ENCODE results near the gene CLSTN3.
"Not testable (repeated sequence)": the region's sequence is repeated elsewhere in the genome, so short reads cannot be mapped to it uniquely, and the experiment has no call there.

Gene CLSTN3

DNA sequence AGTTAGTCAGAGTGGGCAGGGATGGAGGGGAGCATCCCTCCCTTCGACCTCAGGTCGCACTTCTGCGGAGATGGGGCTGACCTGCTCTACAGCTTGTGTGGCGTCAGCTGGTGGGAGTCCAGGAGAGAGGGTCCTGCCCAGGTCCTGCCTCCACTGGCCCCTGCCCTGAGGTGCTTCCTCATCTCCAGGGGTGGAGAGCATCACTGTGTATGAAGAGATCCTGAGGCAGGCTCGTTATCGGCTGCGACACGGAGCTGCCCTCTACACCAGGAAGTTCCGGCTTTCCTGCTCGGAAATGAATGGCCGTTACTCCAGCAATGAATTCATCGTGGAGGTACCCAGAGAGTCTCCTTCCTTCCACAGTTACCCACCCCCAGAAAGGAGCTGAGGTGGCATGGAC is 20.2 kb downstream of the CLSTN3 start:
- no peak for DNase-seq (ENCODE audit: low read depth, low spot score)

DNA sequence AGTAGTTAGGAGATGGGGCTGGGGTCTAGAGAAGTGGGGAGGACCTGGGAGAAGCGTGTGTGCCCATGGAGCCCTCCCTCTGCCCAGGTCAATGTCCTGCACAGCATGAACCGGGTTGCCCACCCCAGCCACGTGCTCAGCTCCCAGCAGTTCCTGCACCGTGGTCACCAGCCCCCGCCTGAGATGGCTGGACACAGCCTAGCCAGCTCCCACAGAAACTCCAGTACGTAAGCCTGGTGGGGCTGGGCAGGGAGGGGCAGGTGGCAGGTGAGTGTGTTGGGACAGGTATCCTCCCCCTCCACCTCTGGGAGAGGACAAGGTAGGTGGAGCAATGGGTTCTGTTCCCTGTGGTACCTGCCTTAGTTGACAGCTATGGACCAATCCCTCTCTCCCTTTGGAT is 20.7 kb downstream of the CLSTN3 start:
- no peak for DNase-seq (ENCODE audit: low read depth, low spot score)

DNA sequence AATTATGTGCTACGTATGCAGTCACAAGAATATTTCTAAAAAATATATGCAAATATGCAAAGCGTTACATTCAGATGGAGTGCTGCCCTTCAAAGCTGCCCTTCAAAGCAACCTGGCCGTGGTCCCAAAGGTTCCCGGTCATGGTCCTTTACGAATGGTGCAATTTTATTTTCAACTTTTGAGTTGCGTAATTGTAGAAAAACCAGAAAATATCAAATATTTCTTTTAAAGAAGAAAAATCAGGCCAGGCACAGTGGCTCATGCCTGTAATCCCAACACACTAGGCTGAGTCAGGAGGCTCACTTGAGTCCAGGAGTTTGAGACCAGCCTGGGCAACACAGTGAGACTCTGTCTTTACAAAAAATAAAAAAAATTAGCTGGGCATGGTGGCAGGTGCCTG is 21.4 kb downstream of the CLSTN3 start:
- DNase-seq (ENCODE audit: low read depth, low spot score) = no peak

DNA sequence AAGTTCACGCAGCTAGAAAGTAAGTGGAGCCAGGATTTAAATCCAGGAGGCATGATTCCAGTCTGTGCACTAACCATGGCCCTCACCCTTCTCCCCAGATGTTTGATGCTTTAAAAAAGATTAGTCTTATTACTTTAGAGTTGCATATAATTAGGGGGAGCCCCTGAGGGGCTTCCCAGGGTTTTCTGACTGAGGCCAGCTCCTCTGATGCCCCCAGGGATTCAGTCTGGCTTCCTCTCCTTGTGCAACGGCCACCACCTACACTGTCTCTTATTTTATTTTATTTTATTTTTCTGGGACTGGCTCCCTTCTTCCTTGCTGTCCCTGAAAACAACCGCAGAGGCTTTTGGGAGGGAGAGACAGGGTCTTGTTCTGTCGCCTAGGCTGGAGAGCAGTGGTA is 22.6 kb downstream of the CLSTN3 start:
- DNase-seq (ENCODE audit: low read depth, low spot score) = no peak

DNA sequence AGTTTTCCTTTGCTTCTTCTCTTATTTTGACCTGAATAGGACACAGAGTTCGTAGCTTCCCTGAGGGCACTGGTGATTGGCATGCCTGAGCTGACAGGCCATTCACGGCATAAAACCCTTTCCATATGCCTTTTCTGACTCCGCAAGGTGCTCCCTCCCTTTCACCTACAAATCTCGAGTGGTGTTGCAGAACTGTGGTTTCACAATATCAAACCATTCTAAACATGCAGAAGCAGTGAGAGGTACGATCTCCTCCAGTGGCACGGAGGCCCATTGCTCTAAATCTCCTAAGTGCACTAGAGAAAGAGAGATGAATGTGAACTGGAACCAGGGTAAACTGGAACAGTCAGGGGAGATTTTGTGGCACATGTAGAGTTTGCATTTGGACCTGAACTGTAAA is 23.9 kb downstream of the CLSTN3 start:
- DNase-seq (ENCODE audit: low read depth, low spot score) = no peak

DNA sequence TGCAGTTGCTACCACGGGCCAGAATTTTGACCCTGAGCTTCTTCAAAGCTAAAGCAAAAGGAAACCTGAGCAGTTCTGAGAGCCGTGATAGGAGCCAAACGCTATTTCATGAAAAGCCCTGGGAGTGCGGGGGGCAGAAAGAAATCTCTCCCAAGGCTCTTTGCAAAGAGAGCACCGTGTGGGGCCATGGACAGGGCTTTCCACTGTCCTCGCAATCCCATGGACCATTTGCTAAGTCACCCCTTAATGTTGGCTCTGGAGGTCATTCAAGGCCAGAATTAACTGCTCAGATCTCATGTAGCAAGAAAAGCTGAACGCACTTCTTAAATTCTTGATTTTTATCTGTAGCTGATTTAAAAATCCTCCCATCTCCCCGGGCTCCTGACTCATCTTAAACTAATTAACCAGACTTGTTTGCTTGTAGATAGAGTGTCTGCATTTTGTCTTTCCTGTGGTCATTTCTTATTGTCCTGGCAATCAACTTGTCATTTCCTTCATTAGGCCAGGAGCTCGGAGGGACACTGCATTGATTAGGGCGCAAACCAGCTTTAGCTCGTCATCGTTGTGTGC is 24.8 kb downstream of the CLSTN3 start:
- DNase-seq (ENCODE audit: low read depth, low spot score) = no peak

DNA sequence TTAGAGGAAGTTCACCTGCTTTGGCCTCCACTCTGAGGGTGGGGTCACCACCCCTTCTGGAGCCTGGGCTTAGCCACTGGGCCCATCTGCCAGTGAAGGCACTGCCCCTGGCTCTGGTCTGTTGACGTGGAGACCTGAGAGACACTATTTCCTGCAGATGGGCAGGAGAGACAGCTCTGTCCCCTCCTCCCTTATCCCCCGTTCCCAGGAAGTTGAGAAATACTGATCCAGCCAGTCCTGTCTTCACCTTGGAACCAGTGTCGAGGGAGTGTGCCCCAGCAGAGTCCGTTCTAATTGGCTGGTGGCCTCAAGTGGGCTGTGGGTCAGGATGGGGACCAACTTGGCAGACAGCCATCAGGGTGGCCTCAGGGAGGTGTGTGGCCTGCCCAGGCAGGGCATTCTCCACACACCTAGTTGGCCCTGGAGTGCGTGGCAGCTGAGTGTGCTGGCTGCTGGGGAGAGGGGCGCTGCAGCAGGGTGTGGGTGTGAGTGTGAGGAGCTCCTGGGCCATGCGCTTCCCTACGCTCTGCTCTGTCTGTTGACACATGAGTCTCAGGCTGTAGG is 25.4 kb downstream of the CLSTN3 start:
- no peak for DNase-seq (ENCODE audit: low read depth, low spot score)

DNA sequence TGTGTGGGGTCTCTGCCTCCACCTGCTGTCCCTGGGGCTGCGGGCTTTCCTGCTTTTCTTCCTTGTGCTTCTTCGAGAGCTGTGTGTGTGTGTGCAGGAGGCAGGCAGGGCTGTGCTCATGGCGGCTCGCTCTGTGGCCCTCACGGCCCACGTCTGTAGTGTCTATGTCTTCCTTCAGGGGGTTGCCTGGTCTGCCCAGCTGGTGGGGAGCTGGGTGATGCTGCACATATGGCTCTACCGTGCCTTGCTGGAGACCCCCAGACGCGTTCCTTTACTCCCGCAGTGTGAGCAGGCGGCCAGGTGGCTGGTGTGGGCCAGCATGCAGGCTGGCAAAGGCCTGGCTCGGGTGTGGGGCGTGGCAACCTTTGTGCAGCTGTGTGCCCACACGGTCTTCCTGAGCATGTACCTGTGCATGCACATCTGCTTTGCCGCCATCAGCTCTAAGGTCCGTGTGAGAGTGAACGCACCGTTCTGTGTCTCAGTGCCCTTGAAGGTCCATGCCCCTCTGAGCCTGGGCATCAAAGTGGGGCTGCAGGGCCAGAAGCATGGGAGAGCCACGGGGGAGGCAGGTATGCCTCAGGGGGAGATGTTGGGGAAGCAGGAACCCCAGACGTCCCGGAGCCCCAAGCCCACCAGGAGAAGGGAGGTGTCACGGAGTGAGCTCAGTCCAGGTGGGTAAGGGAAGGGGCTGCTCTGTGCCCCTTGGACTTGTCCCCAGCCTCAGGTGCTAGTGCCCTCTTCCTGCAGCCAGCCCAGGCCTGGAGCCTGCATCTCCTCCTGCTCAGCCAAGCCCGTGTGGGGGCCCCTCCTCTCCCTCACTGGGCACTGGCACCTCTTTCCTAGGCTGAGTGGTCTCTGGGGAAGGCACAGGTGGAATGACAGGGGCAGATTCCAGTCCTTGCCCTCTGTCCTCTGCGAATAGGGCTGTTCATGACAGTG is 26.4 kb downstream of the CLSTN3 start:
- DNase-seq (ENCODE audit: low read depth, low spot score) = no peak

DNA sequence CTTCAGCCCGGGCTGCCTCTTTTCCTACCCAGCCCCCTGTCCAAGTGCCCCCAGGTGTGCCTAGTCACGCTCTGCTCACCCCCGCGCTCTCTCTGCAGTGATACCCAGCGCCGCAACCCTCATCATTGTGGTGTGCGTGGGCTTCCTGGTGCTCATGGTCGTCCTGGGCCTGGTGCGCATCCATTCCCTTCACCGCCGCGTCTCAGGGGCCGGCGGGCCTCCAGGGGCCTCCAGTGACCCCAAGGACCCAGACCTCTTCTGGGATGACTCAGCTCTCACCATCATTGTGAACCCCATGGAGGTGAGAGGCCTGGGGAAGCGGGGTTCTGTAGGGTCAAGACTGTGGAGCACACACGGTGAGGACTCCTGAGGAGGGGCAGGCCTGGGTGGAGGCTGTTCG is 27.2 kb downstream of the CLSTN3 start:
- DNase-seq (ENCODE audit: low read depth, low spot score) = no peak

DNA sequence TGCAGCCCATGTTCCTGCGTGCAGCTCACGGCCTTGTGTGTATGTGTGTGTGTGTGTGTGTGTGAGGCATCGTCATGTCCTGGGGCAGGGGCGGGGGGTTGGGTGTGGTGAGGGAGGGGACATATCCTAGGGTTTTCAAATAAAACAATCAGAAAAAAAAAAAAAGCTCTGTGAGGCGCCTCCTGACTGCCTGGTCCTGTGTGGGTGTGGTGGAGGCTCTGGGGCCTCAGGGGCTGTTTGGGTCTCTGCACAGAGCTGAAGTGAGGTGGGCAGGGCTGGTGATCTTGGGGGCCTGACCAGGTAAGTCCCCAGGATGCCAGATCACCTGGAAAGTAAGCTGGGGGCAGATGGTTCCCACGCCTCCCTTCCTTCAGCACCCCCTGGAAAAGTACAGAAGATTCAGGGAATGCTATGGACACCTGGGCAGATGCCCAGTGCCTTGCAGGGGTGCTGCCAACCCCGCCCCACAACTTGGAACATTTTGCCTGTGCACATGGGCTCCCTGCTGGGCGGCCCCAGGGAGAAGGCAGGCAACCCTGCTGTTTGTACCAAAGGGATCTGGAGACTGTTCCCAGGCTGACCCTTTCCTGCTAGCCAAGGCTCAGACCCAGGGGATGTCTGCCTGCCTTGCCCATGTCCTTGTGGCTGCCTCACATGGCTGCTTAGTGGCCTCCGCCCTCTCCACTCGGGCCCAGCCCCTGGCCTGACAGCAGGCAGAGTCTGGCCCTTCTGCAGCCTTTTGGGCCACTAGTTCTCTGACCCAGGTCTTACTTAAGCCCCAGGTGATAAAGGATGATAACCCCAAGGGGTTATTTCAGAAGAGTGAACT is 28.8 kb downstream of the CLSTN3 start:
- DNase-seq (ENCODE audit: low read depth, low spot score) = no peak

DNA sequence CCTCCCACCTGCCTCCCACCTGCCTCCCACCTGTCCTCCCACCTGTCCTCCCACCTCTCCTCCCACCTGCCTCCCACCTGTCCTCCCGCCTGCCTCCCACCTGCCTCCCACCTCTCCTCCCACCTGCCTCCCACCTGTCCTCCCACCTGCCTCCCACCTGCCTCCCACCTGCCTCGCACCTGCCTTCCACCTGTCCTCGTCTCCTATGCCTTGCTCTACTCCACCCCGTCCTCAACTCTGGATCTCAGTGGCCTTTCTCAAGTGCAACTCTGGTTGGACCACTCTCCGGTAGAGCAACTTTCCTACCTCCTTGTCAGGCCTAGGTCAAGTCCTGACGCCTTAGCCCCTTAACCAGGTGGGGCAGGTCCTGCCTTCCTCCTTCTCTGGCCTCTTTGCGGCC is 30.0 kb downstream of the CLSTN3 start:
- DNase-seq (ENCODE audit: low read depth, low spot score) = no peak

DNA sequence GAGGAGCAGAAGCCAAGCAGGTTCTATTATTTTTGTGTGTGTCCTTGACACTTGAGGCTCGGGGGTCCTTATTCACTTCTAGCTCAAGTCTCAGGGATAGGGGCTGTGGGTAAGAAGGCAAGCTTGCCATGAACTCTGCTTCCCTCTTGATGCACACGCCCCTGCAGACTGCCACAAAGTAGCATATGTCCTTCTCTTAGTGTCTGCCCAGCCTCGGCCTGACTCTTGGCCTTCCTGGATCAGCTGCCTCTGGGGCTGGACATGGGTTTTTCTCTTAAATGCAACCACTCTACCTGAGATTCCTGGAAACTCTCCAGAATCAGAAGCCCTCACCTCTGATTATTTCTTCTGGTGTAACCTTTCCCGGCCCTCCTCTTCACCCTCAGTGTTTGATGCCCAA is 31.2 kb downstream of the CLSTN3 start:
- no peak for DNase-seq (ENCODE audit: low read depth, low spot score)

DNA sequence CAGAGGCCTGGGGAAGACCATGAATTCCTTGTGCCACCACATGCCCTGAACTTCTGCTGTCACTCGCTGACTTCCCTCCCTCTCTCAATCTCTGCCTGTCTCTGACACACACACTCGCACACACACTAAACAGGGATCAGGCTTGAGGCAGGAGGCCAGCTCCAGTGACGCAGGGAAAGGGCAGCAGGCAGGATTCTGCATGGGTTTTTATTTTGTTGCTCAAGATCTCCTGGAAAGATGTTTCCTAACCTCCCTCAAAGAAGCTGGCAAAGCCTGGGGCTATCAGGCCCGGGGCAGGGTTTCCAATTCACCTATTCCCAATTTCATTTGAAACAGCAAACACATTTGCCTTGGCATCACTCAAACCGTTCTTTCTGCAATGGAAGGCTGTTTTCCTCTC is 31.6 kb downstream of the CLSTN3 start:
- no peak for DNase-seq (ENCODE audit: low read depth, low spot score)

DNA sequence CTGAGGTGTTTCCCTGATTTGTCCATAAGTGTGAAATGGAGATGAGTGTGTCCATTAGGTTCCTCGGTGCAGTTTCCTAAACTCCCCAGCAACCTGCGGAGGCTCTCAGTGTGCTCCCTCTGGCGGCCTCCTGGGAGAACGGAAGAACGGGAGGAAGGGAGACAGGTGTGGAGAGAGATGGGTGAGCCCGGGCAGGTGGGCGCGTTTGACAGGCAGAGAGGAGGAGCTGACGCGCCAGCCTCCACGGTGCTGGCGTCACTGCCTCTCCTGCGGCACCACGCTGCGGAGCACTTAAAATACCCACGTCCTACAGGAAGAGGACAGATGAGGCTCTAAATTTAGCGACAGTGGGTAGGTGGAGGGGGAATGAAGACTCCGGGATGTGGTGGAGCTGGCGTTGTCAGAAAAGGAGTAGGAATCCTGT is 32.5 kb downstream of the CLSTN3 start:
- DNase-seq (ENCODE audit: low read depth, low spot score) = no peak

DNA sequence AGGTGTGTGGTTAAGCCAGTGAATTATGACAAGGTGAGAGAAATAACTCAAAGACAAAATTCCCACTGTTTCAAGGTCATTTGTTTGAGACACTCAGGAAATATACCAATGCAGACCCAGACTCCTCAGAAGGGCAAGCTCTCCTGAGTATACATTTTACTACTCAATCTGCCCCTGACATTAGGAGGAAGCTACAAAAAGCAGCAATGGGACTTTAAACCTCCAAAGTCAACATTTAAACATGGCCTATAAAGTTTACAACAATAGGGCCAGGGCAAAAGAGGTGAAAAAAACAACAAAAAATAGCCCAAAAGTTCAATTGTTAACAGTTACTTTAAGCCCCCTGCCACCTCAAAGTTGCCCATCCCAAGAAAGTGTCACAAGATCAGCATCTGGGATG is 39.8 kb downstream of the CLSTN3 start:
- DNase-seq (ENCODE audit: low read depth, low spot score) = no peak

DNA sequence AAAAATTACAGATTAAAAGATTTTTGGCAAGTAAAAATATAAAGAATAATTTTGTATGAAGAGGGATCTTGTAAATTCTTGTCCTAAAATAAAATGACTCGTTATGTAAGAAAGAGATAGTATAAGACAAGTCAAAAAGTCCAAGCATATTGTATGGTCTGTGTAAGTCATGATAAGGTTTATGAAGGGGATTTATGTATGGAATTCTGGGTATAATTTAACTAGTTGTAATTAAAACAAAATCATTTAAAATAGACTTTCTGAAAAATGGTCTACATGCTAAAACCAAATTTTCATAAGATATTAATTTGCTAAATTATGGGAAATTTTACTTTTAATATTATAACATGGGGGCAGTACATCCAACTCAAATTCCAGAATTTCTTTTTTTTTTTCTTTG is 41.7 kb downstream of the CLSTN3 start:
- DNase-seq (ENCODE audit: low read depth, low spot score) = no peak

DNA sequence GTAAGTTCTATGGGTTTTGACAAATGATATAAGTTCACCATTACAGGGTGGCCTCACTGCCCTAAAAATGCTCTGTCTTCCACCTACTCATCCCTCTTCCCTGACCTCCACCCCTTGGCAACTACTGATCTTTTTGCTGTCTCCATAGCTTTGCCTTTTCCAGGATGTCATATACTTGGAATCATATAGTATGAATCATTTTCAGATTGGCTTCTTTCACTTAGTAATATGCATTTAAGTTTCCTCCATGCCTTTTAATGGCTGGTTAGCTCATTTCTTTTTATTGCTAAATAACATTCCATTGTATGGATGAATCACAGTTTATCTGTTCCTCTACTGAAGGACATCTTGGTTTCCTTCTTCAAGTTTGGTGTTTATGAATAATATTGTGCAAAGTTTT is 45.3 kb downstream of the CLSTN3 start:
- DNase-seq (ENCODE audit: low read depth, low spot score) = no peak

DNA sequence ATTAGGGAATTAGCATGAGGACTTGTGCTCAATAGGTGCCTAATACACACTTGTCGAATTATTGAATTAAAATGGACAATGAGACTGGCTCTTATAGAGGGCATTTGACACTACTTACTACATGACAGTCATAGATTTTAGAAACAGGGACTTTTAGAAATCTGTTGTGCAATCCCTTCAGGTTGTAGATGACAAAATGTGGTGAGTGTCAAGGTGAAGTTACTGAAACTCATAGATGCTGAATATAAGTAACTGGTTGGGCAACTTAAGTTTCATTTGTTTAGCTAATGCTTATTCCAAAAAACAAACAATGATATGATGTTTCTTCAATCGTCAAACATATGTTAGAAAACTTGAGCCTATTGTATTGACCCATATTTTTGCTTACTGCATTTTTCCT is 46.4 kb downstream of the CLSTN3 start:
- no peak for DNase-seq (ENCODE audit: low read depth, low spot score)

DNA sequence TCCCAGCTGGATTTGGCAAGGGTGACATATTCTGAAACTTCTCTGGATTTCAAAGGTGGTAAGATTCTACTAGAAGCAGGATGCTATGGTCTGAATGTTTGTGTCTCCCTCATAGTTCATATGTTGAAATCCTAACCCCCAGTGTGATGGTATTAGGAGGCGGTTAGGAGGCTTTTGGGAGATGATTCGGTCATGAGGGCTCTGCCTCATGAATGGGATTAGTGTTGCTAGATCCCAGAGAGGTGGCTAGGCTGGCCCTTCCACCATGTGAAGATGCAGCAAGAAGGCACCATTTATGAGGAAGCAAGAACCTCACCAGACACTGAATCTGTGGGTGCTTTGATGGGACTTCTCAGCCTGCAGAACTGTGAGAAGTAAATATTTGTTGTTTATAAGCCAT is 48.3 kb downstream of the CLSTN3 start:
- no peak for DNase-seq (ENCODE audit: low read depth, low spot score)

DNA sequence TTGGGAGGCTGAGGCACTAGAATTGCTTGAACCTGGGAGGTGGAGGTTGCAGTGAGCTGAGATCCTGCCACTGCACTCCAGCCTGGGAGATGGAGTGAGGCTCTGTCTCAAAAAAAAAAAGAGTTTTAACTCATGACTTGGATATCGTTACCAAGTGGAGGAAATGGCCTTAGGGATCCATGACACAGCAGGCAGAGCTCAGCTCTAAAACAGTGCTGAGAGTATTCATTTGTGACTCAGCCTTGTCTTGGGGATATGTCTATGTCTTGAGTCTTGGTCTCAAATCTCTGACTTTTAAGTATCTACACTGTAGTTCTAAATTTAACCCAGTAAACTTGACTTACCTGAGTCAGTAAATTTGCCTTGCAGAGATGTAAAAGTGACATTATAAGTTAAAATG is 50.5 kb downstream of the CLSTN3 start:
- DNase-seq (ENCODE audit: low read depth, low spot score) = no peak

DNA sequence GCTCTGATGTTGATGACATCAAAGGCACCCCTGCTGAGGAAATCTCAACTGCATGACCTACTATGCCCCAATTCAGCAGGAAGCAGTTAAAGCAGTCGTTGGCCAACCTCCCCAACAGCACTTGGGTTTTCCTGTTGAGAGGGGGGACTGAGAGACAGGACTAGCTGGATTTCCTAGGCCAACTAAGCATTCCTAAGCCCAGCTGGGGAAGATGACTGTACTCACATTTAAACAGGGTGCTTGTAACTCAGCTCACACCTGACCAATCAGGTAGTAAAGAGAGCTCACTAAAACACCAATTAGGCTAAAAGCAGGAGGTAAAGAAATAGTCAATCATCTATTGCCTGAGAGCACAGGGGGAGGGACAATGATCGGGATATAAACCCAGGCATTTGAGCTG is 55.9 kb downstream of the CLSTN3 start:
- not testable (repeated sequence) for DNase-seq (ENCODE audit: low read depth, low spot score)
